Endothelial cell of umbilical vein (primary cell): ENCODE measurements around the gene BTBD8. TPM values are rescaled to one million over a fixed set of nuclear protein-coding genes. Genes with fewer than 3 reads are reported as not detected.

Source experiments
- BruUV-seq: library from RNA; stranded (reverse); fragments of 400-500 nt; replicated peaks from 2 replicates; lab custom pipeline; 2021; lab: Mats Ljungman, UMichigan
- CTCF ChIA-PET: fragments of 300-600, 350-600 bp; sonication (Branson Sonifier 250); formaldehyde crosslinking; loops from one replicate; lab custom pipeline; 2021; ENCODE audit warnings: antibody characterized with exemption, inconsistent platforms; lab: Charles Lee
- POLR2A ChIA-PET: fragments of 300-600, 350-600 bp; sonication (Branson Sonifier 250); formaldehyde crosslinking; loops from one replicate; lab custom pipeline; 2021; ENCODE audit warnings: antibody characterized with exemption, inconsistent platforms; lab: Charles Lee
- DNase-seq: peaks from one replicate; pipeline ENCODE4 v3.0.0-alpha.2; 2011; ENCODE audit warnings: low read depth, low spot score
- FAIRE-seq: peaks from 2 replicates; lab custom pipeline; 2011; peaks lifted over from hg19 to GRCh38; lab: Jason Lieb, UNC
- H2AFZ ChIP-seq: 2 replicates; pipeline ENCODE4 v1.6.0; 2012; ENCODE audit warnings: low read depth, low read length, control low read depth, inconsistent platforms
- H3K27ac ChIP-seq: 2 replicates; pipeline ENCODE4 v1.5.1; 2011; ENCODE audit warnings: low read depth, mild to moderate bottlenecking, control low read depth, low read length, moderate library complexity; ENCODE audit not compliant: insufficient read depth
- H3K27me3 ChIP-seq, 2 experiments: 2 replicates each; pipeline versions ENCODE4 v1.6.0 to v1.6.1; 2011; ENCODE audit warnings: low read length in 2 of 2, mixed read lengths in 1 of 2; ENCODE audit not compliant: control insufficient read depth in 2 of 2, insufficient read depth in 2 of 2
- H3K36me3 ChIP-seq, 2 experiments: 2 replicates in 1 of 2; 3 replicates in 1 of 2; pipeline ENCODE4 v1.5.1; 2011; ENCODE audit warnings: low read length in 2 of 2, mild to moderate bottlenecking in 1 of 2, moderate library complexity in 1 of 2; ENCODE audit not compliant: control insufficient read depth in 2 of 2, insufficient read depth in 2 of 2; ENCODE audit errors: extremely low read depth in 1 of 2
- H3K4me1 ChIP-seq: 3 replicates; pipeline ENCODE4 v1.5.1; 2011; ENCODE audit warnings: mild to moderate bottlenecking, low read length; ENCODE audit not compliant: control insufficient read depth, insufficient read depth; ENCODE audit errors: extremely low read depth
- H3K4me2 ChIP-seq: 2 replicates; pipeline ENCODE4 v1.6.1; 2011; ENCODE audit warnings: low read length, control low read depth, mixed read lengths; ENCODE audit not compliant: insufficient read depth
- H3K4me3 ChIP-seq, 3 experiments: fragments of 200-600 bp in 1 of 3; sonication (generic), shearing (Covaris generic) in 1 of 3; replicated peaks in 1 of 3; 2 replicates each; pipeline ENCODE4 v1.5.1; 2011 to 2016; ENCODE audit warnings: control low read depth in 3 of 3, low read length in 3 of 3, mild to moderate bottlenecking in 2 of 3, inconsistent platforms in 1 of 3, low read depth in 1 of 3, moderate library complexity in 1 of 3; ENCODE audit not compliant: insufficient read depth in 1 of 3
- H3K79me2 ChIP-seq: 2 replicates; pipeline ENCODE4 v1.6.0; 2012; ENCODE audit warnings: low read length, inconsistent platforms; ENCODE audit not compliant: control insufficient read depth, insufficient read depth
- H3K9ac ChIP-seq: replicated peaks from 2 replicates; pipeline ENCODE3; 2011; ENCODE audit warnings: low read length, control low read depth; ENCODE audit not compliant: insufficient read depth; ENCODE audit errors: extremely low read depth
- H3K9me1 ChIP-seq: replicated peaks from 3 replicates; pipeline ENCODE4 v1.6.0; 2011; ENCODE audit warnings: mild to moderate bottlenecking, low read length; ENCODE audit not compliant: control insufficient read depth, insufficient read depth; ENCODE audit errors: extremely low read depth
- H3K9me3 ChIP-seq: replicated peaks from 2 replicates; pipeline ENCODE4 v1.5.1; 2012; ENCODE audit warnings: low read length, inconsistent platforms; ENCODE audit not compliant: control insufficient read depth, insufficient read depth
- H4K20me1 ChIP-seq: replicated peaks from 2 replicates; pipeline ENCODE3; 2011; ENCODE audit warnings: mild to moderate bottlenecking, low read length; ENCODE audit not compliant: control insufficient read depth, insufficient read depth; ENCODE audit errors: extremely low read depth
- CTCF ChIP-seq, 2 donors: IDR thresholded peaks; 1 replicate in 1 of 2; 2 replicates in 1 of 2; pipeline ENCODE4 v1.5.1; 2011; ENCODE audit warnings: low read length in 2 of 2, mild to moderate bottlenecking in 2 of 2, moderate library complexity in 2 of 2, control low read depth in 1 of 2, inconsistent platforms in 1 of 2, low read depth in 1 of 2; ENCODE audit not compliant: insufficient read depth in 1 of 2; ENCODE audit errors: extremely low read depth in 1 of 2
- EZH2 ChIP-seq: IDR thresholded peaks from 2 replicates; pipeline ENCODE4 v1.6.1; 2012; ENCODE audit warnings: borderline replicate concordance, low read depth, mild to moderate bottlenecking, moderate library complexity, low read length, inconsistent platforms; ENCODE audit not compliant: severe bottlenecking
- FOS ChIP-seq: IDR thresholded peaks from 2 replicates; pipeline ENCODE4 v1.6.1; 2011; ENCODE audit warnings: mild to moderate bottlenecking, low read length, moderate library complexity, borderline replicate concordance; ENCODE audit not compliant: insufficient read depth
- GATA2 ChIP-seq: IDR thresholded peaks from 2 replicates; pipeline ENCODE4 v1.7.0; 2011; ENCODE audit warnings: low read depth, mild to moderate bottlenecking, moderate library complexity, mixed read lengths, low read length; ENCODE audit not compliant: insufficient read length, insufficient read depth
- JUN ChIP-seq: IDR thresholded peaks from 2 replicates; pipeline ENCODE4 v1.6.1; 2011; ENCODE audit warnings: borderline replicate concordance, low read depth; ENCODE audit not compliant: insufficient read length, insufficient read depth
- MAX ChIP-seq: IDR thresholded peaks from 2 replicates; pipeline ENCODE4 v1.6.1; 2011; ENCODE audit not compliant: insufficient read depth, insufficient read length
- MYC ChIP-seq: IDR thresholded peaks from one replicate; pipeline ENCODE4 v1.6.1; 2011; ENCODE audit warnings: mild to moderate bottlenecking, low read depth, low read length
- POLR2A ChIP-seq: IDR thresholded peaks from 2 replicates; pipeline ENCODE4 v1.6.1; 2012; ENCODE audit warnings: low read depth, mild to moderate bottlenecking, control low read depth, low read length
- POLR2AphosphoS5 ChIP-seq: IDR thresholded peaks from 2 replicates; pipeline ENCODE4 v1.6.1; 2012; ENCODE audit warnings: low read depth, mild to moderate bottlenecking, control low read depth, low read length, moderate library complexity; ENCODE audit not compliant: insufficient read depth
- dilution Hi-C: fragments of 300-500 bp; cut with MboI; formaldehyde crosslinking; loops from one replicate; pipeline ENCODE4 v1.15.0; 2019; ENCODE audit warnings: low sequenced_read_pairs; ENCODE audit not compliant: extremely low pct_ligation_motif_present
- intact Hi-C: fragments of 100-400 bp; cut with micrococcal nuclease; formaldehyde crosslinking; loops from one replicate; pipeline ENCODE4 v1.10.0; 2022
- polyA plus RNA-seq, 4 experiments: library from polyadenylated mRNA; depleted of rRNA in 3 of 4; stranded (reverse) in 3 of 4; unstranded in 1 of 4; fragments of >200 nt; gene quantifications; 2 replicates each; pipeline versions ENCODE4 v1.2.1 to v1.2.3, GENCODE V29; 2011 to 2012; ENCODE audit warnings: missing spikeins in 1 of 4
- total RNA-seq: library from RNA; stranded (reverse); gene quantifications from 2 replicates; pipeline ENCODE4 v1.2.3, GENCODE V29; 2021

BTBD8 gene
- total and polyA plus RNA-seq, 2 donors (not counting 3 experiments of a cell fraction or from before 2014, with no cell fraction given), result 0.36 to 1.7 TPM

- POLR2A ChIA-PET, result no interaction called here
Measured at GRCh38 chr1:92038695-92039346, 41.3 kb upstream of the BTBD8 start.

More at GRCh38 chr1:92038695-92039346, 41.3 kb upstream of the BTBD8 start:
- Histone ChIP-seq H4K20me1 (no peaks in the 10 kb centered on the region), H3K9me3 (no peaks in the 10 kb centered on the region), H2AFZ (no peak overlapping the region), H3K27me3 (no peaks in the 10 kb centered on the region), H3K9ac (no peak overlapping the region), H3K27ac (no peak overlapping the region), H3K79me2 (no peaks in the 10 kb centered on the region), H3K36me3 (no peaks in the 10 kb centered on the region), H3K4me1 (no peaks in the 10 kb centered on the region), H3K4me3 (no peak overlapping the region), H3K9me1 (no peaks in the 10 kb centered on the region), H3K4me2 (no peak overlapping the region)
- CTCF ChIA-PET, result no interaction called here
- intact Hi-C loops (no loop called here), dilution Hi-C loops (no loop called here)
- BruUV-seq, result no TSS peak
- DNase-seq (no peak), FAIRE-seq (no peak)
- TF ChIP-seq POLR2A (no peak), JUN (no peak), CTCF (IDR thresholded peaks at IDR 0.05; ENCODE audit: extremely low read depth in 1 of 2, insufficient read depth in 1 of 2, low read depth in 1 of 2, low read length in 2 of 2) (no peak), POLR2AphosphoS5 (no peak), FOS (no peak), EZH2 (no peak), GATA2 (no peak), MAX (no peak), MYC (no peak)
